Measurements from ENCODE around the gene MUC21.
"Not testable (repeated sequence)": the region's sequence is repeated elsewhere in the genome, so short reads cannot be mapped to it uniquely, and the experiment has no call there.

The MUC21 gene

DNA sequence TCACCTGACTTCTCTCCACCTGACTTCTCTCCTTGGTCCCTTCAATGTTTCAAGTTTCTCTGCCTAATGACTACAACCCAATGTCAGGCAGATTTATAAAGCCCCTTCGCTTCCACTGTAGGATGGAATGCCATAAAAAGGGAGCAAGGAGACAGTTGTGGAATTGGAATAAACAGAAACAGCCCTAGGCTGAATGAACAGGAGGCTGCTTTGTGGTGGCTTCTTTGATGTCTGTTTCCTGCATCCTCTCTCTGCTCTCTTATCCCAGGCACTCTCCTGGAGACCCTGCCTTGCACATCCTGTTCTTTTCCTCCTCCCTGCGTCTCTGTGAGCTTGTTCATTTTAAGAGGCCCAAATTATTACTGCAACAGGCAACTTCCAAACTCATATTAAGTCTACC is 25.8 kb upstream of the MUC21 start:
- Mint-ChIP-seq H3K36me3 (ENCODE audit: low read depth) (no peaks in the 10 kb centered on the region), H3K27ac (no peak overlapping the region), H3K4me3 (no peak overlapping the region), H3K4me1 (ENCODE audit: low read depth) (peaks cover 8% of the 10 kb centered on the region), H3K9me3 (no peaks in the 10 kb centered on the region), H3K27me3 (ENCODE audit: low read depth) (peaks cover 67% of the 10 kb centered on the region)

DNA sequence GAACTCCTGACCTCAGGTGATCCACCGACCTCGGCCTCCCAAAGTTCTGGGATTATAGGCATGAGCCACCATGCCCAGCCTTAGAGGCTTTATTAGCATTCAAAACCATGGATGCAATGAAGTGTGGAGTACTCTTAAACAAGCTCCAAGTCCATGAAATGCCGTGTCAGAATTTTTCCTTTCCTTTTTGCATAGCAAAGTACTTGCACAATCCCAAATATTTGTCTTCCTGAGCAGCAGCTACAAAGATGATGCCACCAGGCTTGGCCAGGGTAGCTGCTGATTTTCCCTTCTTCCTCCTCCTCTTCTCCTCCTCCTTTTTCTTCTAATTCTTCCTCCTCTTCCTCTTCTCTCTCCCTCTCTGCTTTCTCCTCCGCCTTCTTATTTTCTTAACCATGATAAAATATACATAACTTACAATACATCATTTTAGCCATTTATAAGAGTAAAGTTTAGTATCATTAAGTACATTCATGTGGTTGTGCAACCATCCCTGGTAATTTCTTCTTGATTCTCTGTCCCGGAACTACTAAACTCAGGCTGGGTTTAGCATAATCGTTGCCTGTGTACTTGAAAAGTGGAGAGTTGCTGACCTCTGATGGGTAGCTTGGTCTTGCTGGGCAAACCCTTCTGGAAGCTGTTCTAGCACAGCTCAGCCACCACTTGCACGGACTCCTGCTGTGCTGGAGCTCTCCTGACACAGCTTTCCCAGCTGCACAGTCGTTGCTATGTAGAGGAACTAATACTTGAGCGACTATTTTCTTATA is 22.4 kb upstream of the MUC21 start:
- Mint-ChIP-seq H3K27me3 (ENCODE audit: low read depth) (peaks cover 58% of the 10 kb centered on the region), H3K36me3 (ENCODE audit: low read depth) (no peaks in the 10 kb centered on the region), H3K4me3 (no peak overlapping the region)

DNA sequence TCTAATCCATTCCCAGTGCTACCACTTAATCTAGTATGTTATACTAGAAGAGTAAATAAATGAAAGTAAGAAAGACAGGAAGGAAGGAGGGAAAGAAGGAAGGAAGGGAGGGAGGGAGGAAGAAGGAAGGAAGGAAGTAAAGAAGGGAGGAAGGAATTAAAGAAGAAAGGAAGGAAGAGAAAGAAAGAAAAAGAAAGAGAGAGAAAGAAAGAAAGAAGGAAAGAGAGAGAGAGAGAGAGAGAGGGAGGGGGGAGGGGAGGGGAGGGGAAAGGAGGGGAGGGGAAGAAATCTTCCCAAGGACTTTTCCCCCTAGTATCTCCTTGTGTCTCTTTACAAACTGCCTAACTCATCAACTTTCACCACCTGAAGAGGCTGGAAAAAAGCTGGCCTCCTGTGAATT is 20.8 kb upstream of the MUC21 start:
- no peak overlapping the region for H3K4me3 Mint-ChIP-seq
- no peaks in the 10 kb centered on the region for H3K9me3 Mint-ChIP-seq
- H3K27me3 Mint-ChIP-seq (ENCODE audit: low read depth) = peaks cover 47% of the 10 kb centered on the region
- H3K36me3 Mint-ChIP-seq (ENCODE audit: low read depth) = no peaks in the 10 kb centered on the region
- peaks cover 17% of the 10 kb centered on the region for H3K4me1 Mint-ChIP-seq (ENCODE audit: low read depth)
- H3K27ac Mint-ChIP-seq = no peak overlapping the region

More for the DNA sequence above, 22.4 kb upstream of the MUC21 start:
- Mint-ChIP-seq H3K4me1 (ENCODE audit: low read depth) (peaks cover 18% of the 10 kb centered on the region), H3K9me3 (no peaks in the 10 kb centered on the region), H3K27ac (no peak overlapping the region)

DNA sequence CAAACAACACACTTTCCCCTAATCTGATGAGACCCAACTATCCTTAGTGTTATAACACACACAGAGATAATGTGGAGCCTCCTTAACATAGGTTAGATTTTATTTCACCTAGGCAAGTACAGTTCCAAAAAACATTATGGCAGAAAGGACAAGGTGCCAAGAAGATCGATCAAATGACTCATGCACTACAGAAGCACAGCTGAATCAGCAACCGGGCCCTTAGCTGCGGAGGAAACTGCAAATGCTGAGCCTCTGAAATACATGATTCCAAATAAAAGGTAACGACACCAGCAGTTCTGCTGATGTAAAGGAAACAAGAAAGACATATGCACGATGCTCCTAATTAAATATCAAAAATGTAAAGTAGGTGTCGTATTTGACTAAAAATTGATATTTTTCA is 19.9 kb upstream of the MUC21 start:
- H3K27me3 Mint-ChIP-seq (ENCODE audit: low read depth) = peaks cover 39% of the 10 kb centered on the region
- H3K36me3 Mint-ChIP-seq (ENCODE audit: low read depth) = no peaks in the 10 kb centered on the region
- peaks cover 17% of the 10 kb centered on the region for H3K4me1 Mint-ChIP-seq (ENCODE audit: low read depth)
- H3K9me3 Mint-ChIP-seq = no peaks in the 10 kb centered on the region
- no peak overlapping the region for H3K4me3 Mint-ChIP-seq
- no peak overlapping the region for H3K27ac Mint-ChIP-seq

DNA sequence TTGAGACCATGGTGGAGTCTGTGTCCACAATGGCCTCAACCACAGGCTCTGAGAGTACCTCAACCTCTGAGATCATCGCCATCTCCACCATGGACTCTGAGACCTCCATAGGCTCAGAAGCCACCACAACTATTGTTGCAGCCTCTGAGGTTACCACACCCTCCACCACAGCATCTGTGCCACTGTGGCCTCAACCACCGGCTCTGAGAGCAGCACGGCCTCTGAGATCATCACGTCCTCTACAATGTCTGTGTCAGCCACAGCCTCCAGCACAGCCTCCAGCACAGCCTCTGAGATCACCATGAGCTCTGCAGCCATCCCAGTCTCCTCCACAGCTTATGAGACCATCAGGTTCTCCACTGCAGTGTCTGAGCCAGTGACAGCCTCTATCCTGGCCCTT is 19.4 kb upstream of the MUC21 start:
- Mint-ChIP-seq H3K4me1 (ENCODE audit: low read depth) (peaks cover 17% of the 10 kb centered on the region), H3K27me3 (ENCODE audit: low read depth) (peaks cover 37% of the 10 kb centered on the region), H3K36me3 (ENCODE audit: low read depth) (no peaks in the 10 kb centered on the region), H3K27ac (no peak overlapping the region), H3K4me3 (no peak overlapping the region), H3K9me3 (no peaks in the 10 kb centered on the region)

DNA sequence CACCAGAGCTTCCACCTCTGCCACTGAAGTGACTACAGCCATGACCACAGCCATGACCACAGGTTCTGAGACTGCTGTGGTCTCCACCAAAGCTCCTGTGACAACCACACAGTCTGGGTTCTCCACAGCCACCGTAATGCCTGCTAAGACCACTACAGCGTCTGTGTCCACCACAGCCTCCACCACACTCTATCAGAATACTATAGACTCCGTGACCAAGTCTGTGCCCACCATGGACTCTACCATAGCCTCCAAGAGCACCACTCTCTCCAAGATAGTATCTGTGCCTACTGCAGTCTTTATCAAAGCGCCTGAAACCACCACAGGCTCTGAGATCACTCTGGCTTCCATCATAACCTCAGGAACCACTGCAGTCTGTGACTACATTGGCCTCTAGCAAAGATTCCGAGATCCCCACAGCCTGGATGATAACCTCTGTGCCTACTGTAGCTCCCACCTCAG is 18.3 kb upstream of the MUC21 start:
- H3K27ac Mint-ChIP-seq = no peak overlapping the region
- H3K4me1 Mint-ChIP-seq (ENCODE audit: low read depth) = peaks cover 19% of the 10 kb centered on the region
- no peak overlapping the region for H3K4me3 Mint-ChIP-seq
- H3K36me3 Mint-ChIP-seq (ENCODE audit: low read depth) = no peaks in the 10 kb centered on the region
- no peaks in the 10 kb centered on the region for H3K9me3 Mint-ChIP-seq
- peaks cover 32% of the 10 kb centered on the region for H3K27me3 Mint-ChIP-seq (ENCODE audit: low read depth)

DNA sequence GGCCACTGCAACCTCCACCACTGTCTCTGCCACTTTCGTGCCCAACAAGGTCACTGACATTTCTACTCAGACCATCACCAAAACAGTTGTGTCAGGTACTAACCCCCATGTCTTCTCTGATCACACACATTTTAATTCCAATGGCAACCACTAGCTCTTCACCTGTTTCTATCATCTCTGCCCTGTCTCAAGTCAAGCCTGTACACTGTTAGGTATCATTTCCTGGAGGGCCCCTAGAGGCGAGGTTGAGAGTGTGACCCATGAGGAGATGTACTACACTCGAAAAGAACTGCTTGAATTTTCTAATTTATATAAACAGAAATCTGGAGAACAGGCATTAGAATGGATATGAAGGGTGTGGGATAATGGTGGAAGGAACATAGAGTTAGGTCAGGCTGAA is 17.4 kb upstream of the MUC21 start:
- no peak overlapping the region for H3K4me3 Mint-ChIP-seq

DNA sequence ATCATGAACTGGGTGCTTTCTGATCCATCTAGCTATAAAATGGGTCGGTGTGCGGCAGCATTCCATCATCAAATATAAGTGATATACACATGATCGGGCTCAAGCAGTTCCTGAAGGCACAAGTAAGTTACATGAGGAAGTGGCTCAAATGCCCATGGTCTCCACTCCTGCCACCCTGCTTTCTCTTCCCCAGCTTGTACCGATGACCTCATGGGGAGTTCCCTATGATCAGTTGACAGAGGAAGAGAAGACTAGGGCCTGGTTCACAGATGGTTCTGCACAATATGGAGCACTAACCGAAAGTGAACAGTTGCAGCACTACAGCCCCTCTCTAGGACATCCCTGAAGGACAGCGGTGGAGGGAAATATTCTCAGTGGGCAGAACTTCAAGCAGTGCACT is 14.3 kb upstream of the MUC21 start:
- H3K9me3 Mint-ChIP-seq; H3K27ac Mint-ChIP-seq; H3K36me3 Mint-ChIP-seq (ENCODE audit: low read depth); H3K4me3 Mint-ChIP-seq: not testable (repeated sequence)
- Mint-ChIP-seq H3K27me3 (ENCODE audit: low read depth) (peaks cover 33% of the 10 kb centered on the region), H3K4me1 (ENCODE audit: low read depth) (peaks cover 14% of the 10 kb centered on the region)

More for the DNA sequence above, 17.4 kb upstream of the MUC21 start:
- Mint-ChIP-seq H3K4me1 (ENCODE audit: low read depth) (peaks cover 19% of the 10 kb centered on the region), H3K27ac (no peak overlapping the region), H3K27me3 (ENCODE audit: low read depth) (peaks cover 29% of the 10 kb centered on the region), H3K36me3 (ENCODE audit: low read depth) (no peaks in the 10 kb centered on the region), H3K9me3 (no peaks in the 10 kb centered on the region)

DNA sequence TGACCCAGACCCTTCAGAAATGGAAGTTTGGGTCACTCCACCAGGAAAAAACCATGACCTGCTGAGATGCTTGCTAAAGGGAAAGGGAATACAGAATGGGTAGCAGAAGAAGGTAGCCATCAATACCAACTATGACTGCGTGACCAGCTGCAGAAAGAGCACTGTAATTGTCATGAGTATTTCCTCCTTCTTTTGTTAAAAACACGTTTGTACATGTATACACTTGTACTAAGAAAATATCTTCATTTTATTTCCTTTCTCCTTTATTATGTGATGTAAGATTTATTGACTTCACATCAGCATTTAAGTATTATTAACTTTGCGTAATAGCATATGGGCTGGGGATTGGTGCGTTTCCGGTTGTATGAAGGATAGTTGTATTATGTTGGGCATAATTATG is 12.6 kb upstream of the MUC21 start:
- Mint-ChIP-seq H3K27ac (no peak overlapping the region), H3K27me3 (ENCODE audit: low read depth) (peaks cover 30% of the 10 kb centered on the region), H3K36me3 (ENCODE audit: low read depth) (no peaks in the 10 kb centered on the region)

DNA sequence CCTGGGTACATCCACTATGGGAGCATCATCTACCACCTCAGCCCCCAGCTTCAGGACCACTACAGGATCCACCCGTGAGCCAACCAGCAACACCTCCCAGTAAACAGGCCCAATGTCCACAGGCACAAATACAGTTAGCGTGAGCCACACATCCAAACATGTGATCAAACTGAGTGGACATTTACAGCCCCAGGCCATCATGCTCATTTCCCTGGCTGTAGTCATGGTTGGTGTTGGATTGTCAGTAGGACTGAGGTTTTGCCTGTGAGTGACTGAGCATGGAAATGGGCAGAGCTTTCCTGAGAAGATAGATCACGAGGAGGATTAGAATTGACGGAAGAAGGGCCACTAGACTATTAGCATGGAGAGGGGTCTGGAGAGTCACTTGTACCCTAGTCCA is 10.7 kb upstream of the MUC21 start:
- Mint-ChIP-seq H3K4me3 (no peak overlapping the region), H3K27ac (no peak overlapping the region), H3K36me3 (ENCODE audit: low read depth) (no peaks in the 10 kb centered on the region), H3K4me1 (ENCODE audit: low read depth) (peaks cover 3% of the 10 kb centered on the region), H3K9me3 (no peaks in the 10 kb centered on the region), H3K27me3 (ENCODE audit: low read depth) (peaks cover 35% of the 10 kb centered on the region)

More for the DNA sequence above, 12.6 kb upstream of the MUC21 start:
- peaks cover 3% of the 10 kb centered on the region for H3K4me1 Mint-ChIP-seq (ENCODE audit: low read depth)
- no peaks in the 10 kb centered on the region for H3K9me3 Mint-ChIP-seq
- no peak overlapping the region for H3K4me3 Mint-ChIP-seq

DNA sequence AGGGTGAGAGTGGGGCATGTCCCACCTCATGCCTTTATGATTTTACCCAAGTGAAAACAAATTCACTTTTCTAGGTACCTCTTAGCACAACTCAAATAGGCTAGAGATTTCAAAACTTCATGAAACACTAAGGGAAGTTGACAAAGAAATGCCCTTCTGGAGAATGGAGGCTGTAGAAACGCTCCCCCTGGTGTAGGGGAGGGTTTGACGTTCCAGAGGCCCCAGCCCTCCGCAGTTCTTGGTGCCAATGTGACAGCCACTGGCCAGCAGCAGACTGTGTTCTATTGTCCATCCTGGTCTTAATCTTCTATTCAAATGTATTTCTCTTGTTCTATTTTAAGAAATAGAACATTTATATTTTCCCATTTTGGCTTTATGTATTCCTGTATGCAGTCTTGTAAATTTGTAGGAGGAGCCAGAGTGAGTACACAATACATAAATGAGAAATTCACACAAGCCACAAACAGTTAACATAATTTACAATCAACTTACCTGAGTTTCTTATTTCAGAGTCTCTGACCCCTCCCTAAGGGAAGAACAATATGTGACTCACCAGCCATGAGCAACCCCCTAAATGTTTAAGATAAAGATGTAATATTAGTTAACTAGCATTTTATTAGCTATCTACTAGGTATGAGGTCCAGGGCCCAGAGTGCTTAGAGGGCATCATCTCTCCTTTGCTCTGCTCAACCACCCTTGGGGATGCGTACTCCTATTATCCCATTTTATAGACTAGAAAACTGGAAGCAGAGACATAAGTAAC is 8.8 kb upstream of the MUC21 start:
- Mint-ChIP-seq H3K27ac (no peak overlapping the region), H3K27me3 (ENCODE audit: low read depth) (peaks cover 43% of the 10 kb centered on the region), H3K4me3 (no peak overlapping the region), H3K36me3 (ENCODE audit: low read depth) (no peaks in the 10 kb centered on the region), H3K4me1 (ENCODE audit: low read depth) (no peaks in the 10 kb centered on the region), H3K9me3 (no peaks in the 10 kb centered on the region)

DNA sequence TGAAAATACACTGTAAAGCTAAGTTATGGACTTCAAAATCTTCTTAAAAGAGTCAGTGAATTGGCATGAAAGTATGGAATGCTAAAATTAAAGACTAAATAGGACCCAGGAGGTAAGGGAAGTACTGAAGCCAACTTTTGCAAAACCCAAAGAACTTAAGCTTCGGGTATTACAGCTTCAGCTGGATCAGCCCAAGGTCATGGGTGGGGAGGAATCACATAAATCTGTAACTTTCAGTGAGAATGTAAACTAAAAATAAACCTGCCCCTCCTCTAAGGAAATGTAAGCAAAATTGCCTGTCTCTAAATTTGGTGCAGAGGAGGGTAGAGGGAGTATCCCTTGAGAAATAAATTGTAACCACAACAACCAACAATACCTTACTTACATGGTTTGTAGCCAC is 4.4 kb upstream of the MUC21 start:
- Mint-ChIP-seq H3K36me3 (ENCODE audit: low read depth) (no peaks in the 10 kb centered on the region), H3K4me3 (no peak overlapping the region), H3K27ac (no peak overlapping the region), H3K9me3 (no peaks in the 10 kb centered on the region), H3K4me1 (ENCODE audit: low read depth) (peaks cover 2% of the 10 kb centered on the region), H3K27me3 (ENCODE audit: low read depth) (peaks cover 50% of the 10 kb centered on the region)

DNA sequence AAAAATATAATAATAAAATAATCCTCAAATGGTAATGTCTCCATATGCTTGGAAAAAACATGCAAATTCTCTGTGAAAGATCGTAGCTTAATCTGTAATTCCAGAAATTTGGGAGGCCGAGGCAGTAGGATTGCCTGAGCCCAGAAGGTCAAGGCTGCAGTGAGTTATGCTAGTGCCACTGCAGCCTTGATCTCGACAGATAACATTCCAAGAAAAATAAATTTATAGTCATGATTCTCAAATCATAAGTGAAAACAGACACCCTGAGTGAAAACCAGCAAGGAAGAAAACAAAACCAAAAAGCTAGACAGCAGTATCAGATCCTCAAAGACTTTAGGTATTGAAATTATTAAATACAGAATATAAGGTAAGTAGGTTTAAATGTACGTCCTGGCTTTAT is 3.8 kb upstream of the MUC21 start:
- H3K4me1 Mint-ChIP-seq (ENCODE audit: low read depth) = peaks cover 2% of the 10 kb centered on the region
- H3K4me3 Mint-ChIP-seq = no peak overlapping the region
- no peak overlapping the region for H3K27ac Mint-ChIP-seq
- H3K36me3 Mint-ChIP-seq (ENCODE audit: low read depth) = no peaks in the 10 kb centered on the region
- peaks cover 48% of the 10 kb centered on the region for H3K27me3 Mint-ChIP-seq (ENCODE audit: low read depth)
- no peaks in the 10 kb centered on the region for H3K9me3 Mint-ChIP-seq

DNA sequence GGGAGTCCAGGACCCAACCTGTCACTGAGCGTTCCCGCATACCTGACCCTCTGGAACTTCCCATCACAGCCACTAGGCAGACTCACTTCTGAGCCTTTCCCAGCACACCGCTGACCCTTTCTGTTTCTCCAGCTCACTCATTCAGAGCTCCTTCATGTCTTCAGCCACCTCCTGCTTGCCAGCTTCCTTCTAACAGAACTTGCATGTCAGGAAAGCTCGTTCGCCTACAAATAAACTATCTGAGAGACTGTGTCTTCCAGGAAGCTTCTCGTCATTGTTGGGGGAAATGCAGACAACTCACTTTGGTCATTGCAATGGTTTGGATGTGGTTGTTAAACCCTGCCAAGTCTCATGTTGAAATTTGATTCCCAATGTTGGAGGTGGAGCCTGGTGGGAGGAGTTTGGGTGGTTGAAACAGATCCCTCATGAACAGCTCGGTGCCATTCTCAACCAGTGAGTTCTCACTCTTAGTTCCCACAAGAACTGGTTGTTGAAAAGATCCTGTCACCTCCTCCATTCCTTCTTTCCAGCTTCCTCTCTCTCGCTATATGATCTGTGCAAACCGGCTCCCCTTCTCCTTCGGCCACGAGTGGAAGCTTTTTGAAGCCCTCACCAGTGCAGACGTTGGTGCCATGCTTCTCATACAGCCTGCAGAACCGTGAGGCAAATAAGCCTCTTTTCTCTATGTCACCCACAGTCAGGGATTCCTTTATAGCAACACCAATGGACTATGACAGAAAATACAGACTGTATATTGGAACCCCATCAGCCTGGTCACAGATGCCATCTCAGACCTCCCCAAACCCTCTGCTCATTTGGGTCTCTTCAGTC is 1.4 kb upstream of the MUC21 start:
- Mint-ChIP-seq H3K4me1 (ENCODE audit: low read depth) (peaks cover 5% of the 10 kb centered on the region), H3K4me3 (no peak overlapping the region), H3K9me3 (no peaks in the 10 kb centered on the region), H3K27me3 (ENCODE audit: low read depth) (peaks cover 40% of the 10 kb centered on the region), H3K27ac (no peak overlapping the region), H3K36me3 (ENCODE audit: low read depth) (no peaks in the 10 kb centered on the region)

Measured in T-helper 1 cell treated with Interleukin-12 subunit alpha and Interleukin-12 subunit beta and Interleukin-4 antibody, amounts not matched to agents 30 μg/mL and 1 μg/mL, for 36 hours (primary cell).